ENCODE results near the gene TMPRSS9. TPM values are rescaled to one million over a fixed set of nuclear protein-coding genes. Genes with fewer than 3 reads are reported as not detected.
A peak's percentile ranks its signal among the peaks of the same experiment; 100 is the strongest.

The TMPRSS9 gene
- total and polyA plus RNA-seq, 9 donors, result 0.05 to 0.51 (median 0.19) TPM; not detected in 1

DNA sequence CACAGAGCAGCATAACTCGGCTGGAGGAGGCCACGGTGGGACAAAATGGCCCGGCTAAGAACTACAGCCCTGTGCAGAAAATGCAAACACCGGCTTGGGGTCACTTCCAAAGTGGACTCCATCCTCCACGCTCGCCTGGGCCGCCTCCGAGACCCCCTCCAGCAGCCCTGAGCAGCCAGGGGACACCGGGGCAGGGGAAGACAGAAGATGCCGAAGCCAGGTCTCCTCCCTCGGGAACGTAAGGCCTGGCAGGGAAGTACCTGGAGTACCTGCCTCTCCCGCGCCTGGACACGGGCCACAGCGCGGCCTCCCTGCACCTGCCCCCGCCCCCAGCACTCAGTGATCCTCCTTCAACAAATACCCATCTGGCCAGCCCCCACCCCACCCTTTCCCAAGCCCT, 91.7 kb downstream of the TMPRSS9 start:
- intact Hi-C loops (cut with DNase I), result no loop called here
- Histone ChIP-seq H3K27me3 (no peaks in the 10 kb centered on the region), H3K27ac (no peak overlapping the region), H3K9me3 (no peaks in the 10 kb centered on the region), H3K36me3 (no peaks in the 10 kb centered on the region), H3K4me3 (no peak overlapping the region), H3K4me1 (ENCODE audit: insufficient read depth) (peaks cover 2% of the 10 kb centered on the region)
- TF ChIP-seq, protein P1, sequence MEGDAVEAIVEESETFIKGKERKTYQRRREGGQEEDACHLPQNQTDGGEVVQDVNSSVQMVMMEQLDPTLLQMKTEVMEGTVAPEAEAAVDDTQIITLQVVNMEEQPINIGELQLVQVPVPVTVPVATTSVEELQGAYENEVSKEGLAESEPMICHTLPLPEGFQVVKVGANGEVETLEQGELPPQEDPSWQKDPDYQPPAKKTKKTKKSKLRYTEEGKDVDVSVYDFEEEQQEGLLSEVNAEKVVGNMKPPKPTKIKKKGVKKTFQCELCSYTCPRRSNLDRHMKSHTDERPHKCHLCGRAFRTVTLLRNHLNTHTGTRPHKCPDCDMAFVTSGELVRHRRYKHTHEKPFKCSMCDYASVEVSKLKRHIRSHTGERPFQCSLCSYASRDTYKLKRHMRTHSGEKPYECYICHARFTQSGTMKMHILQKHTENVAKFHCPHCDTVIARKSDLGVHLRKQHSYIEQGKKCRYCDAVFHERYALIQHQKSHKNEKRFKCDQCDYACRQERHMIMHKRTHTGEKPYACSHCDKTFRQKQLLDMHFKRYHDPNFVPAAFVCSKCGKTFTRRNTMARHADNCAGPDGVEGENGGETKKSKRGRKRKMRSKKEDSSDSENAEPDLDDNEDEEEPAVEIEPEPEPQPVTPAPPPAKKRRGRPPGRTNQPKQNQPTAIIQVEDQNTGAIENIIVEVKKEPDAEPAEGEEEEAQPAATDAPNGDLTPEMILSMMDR (IDR thresholded peaks at IDR 0.05), result no peak
- TF ChIP-seq EP300 (IDR thresholded peaks at IDR 0.05), result no peak
- no peak for TF ChIP-seq POLR2A (IDR thresholded peaks at IDR 0.05)
- peak in 1 of 5 donors; percentile 17 for DNase-seq
- WGBS, 3 donors, result 85 to 96% (median 95%) methylated on average over 18 of the region's 18 CpGs

DNA sequence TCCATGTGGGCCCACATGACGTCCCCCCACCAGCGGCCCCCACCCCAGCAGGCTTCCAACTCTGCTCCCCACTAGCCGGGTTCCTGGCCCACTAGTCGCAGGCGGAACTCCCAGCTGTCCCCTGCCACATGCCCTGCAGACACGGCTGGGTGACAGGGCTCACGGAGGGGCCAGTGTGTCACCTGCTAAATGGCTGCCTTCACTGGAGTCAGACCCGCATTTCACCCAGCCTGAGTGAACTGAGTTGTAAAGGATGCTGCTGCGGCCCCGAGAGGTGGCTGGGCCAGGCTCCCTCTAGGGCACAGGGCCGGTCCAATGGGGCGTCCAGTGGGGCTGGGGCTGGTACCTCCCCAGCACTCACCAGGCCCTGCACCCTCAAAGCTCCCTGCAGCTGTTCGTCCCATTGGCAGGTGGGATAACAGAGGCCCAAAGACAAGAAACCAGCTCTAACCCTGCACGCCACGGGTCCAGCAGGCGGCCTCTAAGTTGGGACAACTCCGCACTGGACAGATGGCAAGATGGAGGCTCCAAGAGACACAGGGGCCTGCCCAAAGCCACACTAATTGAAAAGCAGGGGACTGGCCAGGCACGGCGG, 93.5 kb downstream of the TMPRSS9 start:
- 89 to 93% (median 89%) methylated on average over 17 to 19 of the region's 19 CpGs for WGBS, 3 donors
- intact Hi-C loops (cut with DNase I), result no loop called here
- H3K27me3 ChIP-seq, result no peaks in the 10 kb centered on the region
- DNase-seq, result peak in 1 of 5 donors; percentile 28
- no peaks in the 10 kb centered on the region for H3K36me3 ChIP-seq
- H3K4me3 ChIP-seq, result no peak overlapping the region
- H3K4me1 ChIP-seq (ENCODE audit: insufficient read depth), result peaks cover 4% of the 10 kb centered on the region
- TF ChIP-seq POLR2A (IDR thresholded peaks at IDR 0.05), result no peak
- TF ChIP-seq EP300 (IDR thresholded peaks at IDR 0.05), result no peak
- TF ChIP-seq, protein P1 (IDR thresholded peaks at IDR 0.05), result no peak
- no peak overlapping the region for H3K27ac ChIP-seq
- no peaks in the 10 kb centered on the region for H3K9me3 ChIP-seq

DNA sequence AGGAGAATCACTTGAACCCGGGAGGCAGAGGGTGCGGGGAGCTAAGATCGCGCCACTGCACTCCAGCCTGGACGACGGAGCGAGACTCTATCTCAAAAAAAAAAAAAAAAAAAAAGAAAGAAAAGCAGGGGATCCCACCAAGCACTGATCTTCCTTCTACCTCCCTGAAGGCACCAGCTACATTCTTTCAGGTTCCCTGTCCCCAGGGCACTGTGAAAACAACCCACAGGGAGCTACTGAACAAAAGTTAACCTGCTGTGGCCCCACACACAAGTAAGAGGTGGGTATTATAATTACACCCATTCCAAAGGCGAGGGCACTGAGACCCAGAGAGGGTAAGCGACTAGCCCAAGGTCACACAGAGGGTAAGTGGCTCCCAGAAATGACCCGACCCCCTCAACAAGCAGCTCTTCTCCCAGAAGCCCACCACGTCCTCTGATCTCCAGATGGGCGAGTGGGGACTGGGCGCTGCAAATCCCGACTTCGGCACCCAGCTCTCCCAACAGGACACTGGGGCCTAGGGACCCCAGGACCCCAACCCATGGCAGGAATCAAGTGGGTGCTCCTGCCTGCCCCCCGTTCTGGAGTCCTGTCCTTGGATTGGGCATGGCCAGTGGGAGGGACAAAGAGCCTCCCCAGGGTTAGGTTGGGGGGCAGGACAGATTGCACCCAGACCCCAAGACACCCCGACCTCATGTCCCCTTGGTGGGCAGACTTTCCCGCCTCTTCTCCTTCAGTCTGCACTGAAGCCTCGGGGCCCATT, 94.3 kb downstream of the TMPRSS9 start:
- intact Hi-C loops (cut with DNase I), result no loop called here
- Histone ChIP-seq H3K4me1 (ENCODE audit: insufficient read depth) (peaks cover 4% of the 10 kb centered on the region), H3K36me3 (no peaks in the 10 kb centered on the region), H3K4me3 (no peak overlapping the region), H3K27me3 (no peaks in the 10 kb centered on the region), H3K9me3 (no peaks in the 10 kb centered on the region), H3K27ac (no peak overlapping the region)
- peak in 1 of 5 donors; percentile 29 for DNase-seq
- WGBS, 3 donors, result 87 to 91% (median 90%) methylated on average over 19 of the region's 19 CpGs
- TF ChIP-seq EP300 (IDR thresholded peaks at IDR 0.05), result no peak
- TF ChIP-seq, protein P1 (IDR thresholded peaks at IDR 0.05), result no peak
- TF ChIP-seq POLR2A (IDR thresholded peaks at IDR 0.05), result no peak

GRCh38 chr19:2454962-2455850, 95.1 kb downstream of the TMPRSS9 start:
- DNase-seq, result peak in 1 of 5 donors; percentile 39
- intact Hi-C loops (cut with DNase I), result no loop called here
- Histone ChIP-seq H3K4me3 (peak overlapping the region; percentile 70), H3K27me3 (no peaks in the 10 kb centered on the region), H3K27ac (no peak overlapping the region), H3K36me3 (no peaks in the 10 kb centered on the region), H3K9me3 (no peaks in the 10 kb centered on the region), H3K4me1 (ENCODE audit: insufficient read depth) (peaks cover 4% of the 10 kb centered on the region)
- 60 to 83% (median 67%) methylated on average over 10 to 14 of the region's 14 CpGs for WGBS, 3 donors
- TF ChIP-seq POLR2A (IDR thresholded peaks at IDR 0.05) (no peak), EP300 (IDR thresholded peaks at IDR 0.05) (no peak)
- TF ChIP-seq, protein P1 (IDR thresholded peaks at IDR 0.05), result no peak

Data from ovary (tissue), 9 donors.